HT1080 (cell line): ENCODE results near the gene VN1R2. TPM values are rescaled to one million over a fixed set of nuclear protein-coding genes. Genes with fewer than 3 reads are reported as not detected.

Source experiments
- total RNA-seq: library from RNA; depleted of rRNA; stranded (reverse); fragments of >200 nt; shearing (Covaris generic); gene quantifications from 2 replicates; pipeline ENCODE4 v1.2.3, GENCODE V29; 2014; rRNA removed

The VN1R2 gene
- total RNA-seq, 1 experiment from 2014 or later: not detected

Other genes starting within 250 kb of the VN1R2 start
- not detected in 2 replicates for gene ERVV-1, start 244.4 kb upstream of the VN1R2 start, total RNA-seq
- gene ERVV-2, start 213.6 kb upstream of the VN1R2 start, total RNA-seq: not detected in 2 replicates
- gene ZNF160, start 154.9 kb upstream of the VN1R2 start, total RNA-seq: 3.4 and 5.0 TPM in 2 replicates
- not detected in 2 replicates for gene ZNF415, start 125.4 kb upstream of the VN1R2 start, total RNA-seq
- 0.31 TPM in 1 of 2 replicates, not detected in the other for gene ZNF347, start 99.2 kb upstream of the VN1R2 start, total RNA-seq
- not detected in 2 replicates for gene ZNF665, start 64.9 kb upstream of the VN1R2 start, total RNA-seq
- gene ZNF677, start 3.4 kb upstream of the VN1R2 start, total RNA-seq: not detected in 2 replicates
- not detected in 2 replicates for gene VN1R4, start 9.4 kb downstream of the VN1R2 start, total RNA-seq
- gene ZNF845, start 75.5 kb downstream of the VN1R2 start, total RNA-seq: 4.1 and 4.9 TPM in 2 replicates
- 0.73 and 0.85 TPM in 2 replicates for gene ZNF525, start 107.4 kb downstream of the VN1R2 start, total RNA-seq
- gene ZNF765, start 136.9 kb downstream of the VN1R2 start, total RNA-seq: 5.8 and 8.0 TPM in 2 replicates
- 3.9 and 4.9 TPM in 2 replicates for gene ZNF761, start 173.7 kb downstream of the VN1R2 start, total RNA-seq
- gene ZNF813, start 209.4 kb downstream of the VN1R2 start, total RNA-seq: 0.98 and 1.1 TPM in 2 replicates